ENCODE data around the gene TMEM205. TPM values are rescaled to one million over a fixed set of nuclear protein-coding genes. Genes with fewer than 3 reads are reported as not detected.

Gene TMEM205
- total and polyA plus RNA-seq, 2 of the 13 experiments (the other 11 are each of a cell fraction or from before 2014, with no cell fraction given) = 45.5 to 98.7 TPM

DNA sequence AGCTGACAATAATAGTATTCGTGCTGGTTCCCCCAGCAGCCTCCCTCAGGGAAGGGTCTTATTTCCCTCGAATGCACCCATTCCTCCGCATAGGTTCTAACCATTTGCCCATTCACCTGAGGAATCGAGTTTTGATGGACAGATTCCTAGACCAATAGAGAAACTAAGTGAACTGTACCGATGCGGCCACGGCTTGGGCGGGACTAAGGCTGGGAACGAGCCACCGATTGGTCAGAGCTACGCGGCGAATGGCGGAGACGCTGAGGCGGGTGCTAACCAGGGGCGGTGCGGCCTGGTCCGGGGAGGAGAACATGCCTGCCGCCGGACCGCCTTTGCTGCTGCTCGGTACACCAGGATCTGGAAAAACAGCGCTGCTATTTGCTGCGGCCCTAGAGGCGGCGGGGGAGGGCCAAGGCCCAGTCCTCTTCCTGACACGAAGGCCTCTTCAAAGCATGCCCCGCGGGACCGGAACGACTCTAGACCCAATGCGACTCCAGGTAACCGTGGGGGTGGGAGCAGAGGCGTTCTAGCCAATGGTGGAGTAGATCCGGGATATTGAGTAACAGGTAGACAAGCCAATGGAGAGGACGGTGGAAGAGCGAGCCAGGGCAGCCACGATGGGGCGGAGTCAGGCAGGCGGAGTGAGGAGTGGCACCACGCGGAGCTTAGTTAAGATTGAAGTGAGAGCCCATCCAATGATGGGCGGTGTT is 28.5 kb upstream of the TMEM205 start, which contains the start of gene SWSAP1 (continued):
- TF ChIP-seq POLR2G (IDR thresholded peaks at IDR 0.05; ENCODE audit: low read depth, low read length) (peak; percentile 89), TMF1 (CRISPR knock-in tag; IDR thresholded peaks at IDR 0.05; ENCODE audit: low read depth) (no peak; the same call in 1 of the 2 replicates), HINFP (CRISPR knock-in tag; IDR thresholded peaks at IDR 0.05; ENCODE audit: low read depth) (0 out of 2 replicates have a peak, but pooled peaks have one; percentile 26), ZNF570 (CRISPR knock-in tag; IDR thresholded peaks at IDR 0.05; ENCODE audit: borderline replicate concordance) (no peak), ZNF12 (CRISPR knock-in tag; IDR thresholded peaks at IDR 0.05) (0 out of 2 replicates have a peak, but pooled peaks have one; percentile 31), KDM5B (CRISPR knock-in tag; IDR thresholded peaks at IDR 0.05; ENCODE audit: borderline replicate concordance) (peak; percentile 80; the same call in 1 of the 2 replicates), ZSCAN9 (CRISPR knock-in tag; IDR thresholded peaks at IDR 0.05; ENCODE audit: borderline replicate concordance) (no peak; the same call in 1 of the 2 replicates), ZFY (CRISPR knock-in tag; IDR thresholded peaks at IDR 0.05) (peak; percentile 100), BATF2 (CRISPR knock-in tag; IDR thresholded peaks at IDR 0.05) (no peak), THAP8 (CRISPR knock-in tag; IDR thresholded peaks at IDR 0.05; ENCODE audit: borderline replicate concordance) (no peak), ZNF20 (CRISPR knock-in tag; IDR thresholded peaks at IDR 0.05) (no peak), ZNF619 (CRISPR knock-in tag; IDR thresholded peaks at IDR 0.05) (no peak), MED13 (CRISPR knock-in tag; IDR thresholded peaks at IDR 0.05) (no peak), SKI (IDR thresholded peaks at IDR 0.05; ENCODE audit: partially characterized antibody) (no peak), HNRNPK (IDR thresholded peaks at IDR 0.05; ENCODE audit: low read depth, low read length, poor library complexity, severe bottlenecking) (no peak)
- TF ChIP-seq, protein P1, sequence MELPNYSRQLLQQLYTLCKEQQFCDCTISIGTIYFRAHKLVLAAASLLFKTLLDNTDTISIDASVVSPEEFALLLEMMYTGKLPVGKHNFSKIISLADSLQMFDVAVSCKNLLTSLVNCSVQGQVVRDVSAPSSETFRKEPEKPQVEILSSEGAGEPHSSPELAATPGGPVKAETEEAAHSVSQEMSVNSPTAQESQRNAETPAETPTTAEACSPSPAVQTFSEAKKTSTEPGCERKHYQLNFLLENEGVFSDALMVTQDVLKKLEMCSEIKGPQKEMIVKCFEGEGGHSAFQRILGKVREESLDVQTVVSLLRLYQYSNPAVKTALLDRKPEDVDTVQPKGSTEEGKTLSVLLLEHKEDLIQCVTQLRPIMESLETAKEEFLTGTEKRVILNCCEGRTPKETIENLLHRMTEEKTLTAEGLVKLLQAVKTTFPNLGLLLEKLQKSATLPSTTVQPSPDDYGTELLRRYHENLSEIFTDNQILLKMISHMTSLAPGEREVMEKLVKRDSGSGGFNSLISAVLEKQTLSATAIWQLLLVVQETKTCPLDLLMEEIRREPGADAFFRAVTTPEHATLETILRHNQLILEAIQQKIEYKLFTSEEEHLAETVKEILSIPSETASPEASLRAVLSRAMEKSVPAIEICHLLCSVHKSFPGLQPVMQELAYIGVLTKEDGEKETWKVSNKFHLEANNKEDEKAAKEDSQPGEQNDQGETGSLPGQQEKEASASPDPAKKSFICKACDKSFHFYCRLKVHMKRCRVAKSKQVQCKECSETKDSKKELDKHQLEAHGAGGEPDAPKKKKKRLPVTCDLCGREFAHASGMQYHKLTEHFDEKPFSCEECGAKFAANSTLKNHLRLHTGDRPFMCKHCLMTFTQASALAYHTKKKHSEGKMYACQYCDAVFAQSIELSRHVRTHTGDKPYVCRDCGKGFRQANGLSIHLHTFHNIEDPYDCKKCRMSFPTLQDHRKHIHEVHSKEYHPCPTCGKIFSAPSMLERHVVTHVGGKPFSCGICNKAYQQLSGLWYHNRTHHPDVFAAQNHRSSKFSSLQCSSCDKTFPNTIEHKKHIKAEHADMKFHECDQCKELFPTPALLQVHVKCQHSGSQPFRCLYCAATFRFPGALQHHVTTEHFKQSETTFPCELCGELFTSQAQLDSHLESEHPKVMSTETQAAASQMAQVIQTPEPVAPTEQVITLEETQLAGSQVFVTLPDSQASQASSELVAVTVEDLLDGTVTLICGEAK (IDR thresholded peaks at IDR 0.05) = no peak
- TF ChIP-seq, protein P1 (CRISPR knock-in tag; IDR thresholded peaks at IDR 0.05) = peak; percentile 61; the same call in 1 of the 2 replicates
